ENCODE results near the gene LSAMP.

LSAMP gene

DNA sequence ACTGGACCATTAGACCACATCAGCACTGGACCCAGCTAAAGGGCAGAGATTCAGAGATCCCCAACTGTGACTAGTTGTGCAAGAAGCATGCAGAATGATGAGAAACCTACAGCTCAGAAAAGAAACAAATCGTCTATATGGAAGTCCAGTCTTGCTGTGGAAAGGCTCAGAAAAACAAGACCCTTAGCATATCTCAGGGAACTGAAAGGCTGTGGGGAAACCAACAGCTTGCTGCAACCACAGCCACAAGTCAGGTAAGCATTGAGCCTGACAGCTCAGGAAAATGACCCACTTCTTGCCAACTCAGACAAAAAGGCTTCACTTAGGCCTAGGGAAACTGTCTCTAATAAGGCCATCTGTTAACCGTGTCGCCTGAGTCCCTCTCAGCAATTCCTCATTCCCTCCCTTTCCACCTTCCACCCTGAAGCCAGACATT, 145.6 kb downstream of the LSAMP start:
- no peaks in the 10 kb centered on the region for H3K27me3 Mint-ChIP-seq
- no peak overlapping the region for H3K4me3 Mint-ChIP-seq
- H3K9me3 Mint-ChIP-seq: no peaks in the 10 kb centered on the region
- H3K36me3 Mint-ChIP-seq: no peaks in the 10 kb centered on the region
- H3K27ac Mint-ChIP-seq: no peak overlapping the region
- H3K4me1 Mint-ChIP-seq: no peaks in the 10 kb centered on the region

DNA sequence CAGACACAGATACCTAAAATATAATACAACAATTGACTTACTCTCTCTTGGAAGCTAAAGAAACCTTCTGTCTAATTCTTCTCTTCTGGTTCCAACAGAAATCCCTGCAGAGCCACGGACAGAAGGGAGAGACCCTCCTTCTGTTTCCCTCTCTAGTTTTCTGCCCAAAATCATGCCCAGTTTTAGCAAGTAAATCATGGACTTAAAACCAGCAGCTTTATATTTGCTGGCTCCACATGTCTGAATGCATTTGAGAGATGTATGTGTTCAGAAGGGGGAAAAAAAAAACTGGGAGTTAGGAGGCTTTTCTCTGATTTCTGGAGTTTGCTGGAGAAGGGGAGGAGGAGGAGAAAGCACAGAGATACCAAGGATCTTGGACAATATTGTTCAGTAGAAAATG, 147.1 kb downstream of the LSAMP start:
- H3K9me3 Mint-ChIP-seq: no peaks in the 10 kb centered on the region
- no peaks in the 10 kb centered on the region for H3K27me3 Mint-ChIP-seq
- H3K4me3 Mint-ChIP-seq: no peak overlapping the region
- no peaks in the 10 kb centered on the region for H3K4me1 Mint-ChIP-seq
- no peaks in the 10 kb centered on the region for H3K36me3 Mint-ChIP-seq
- H3K27ac Mint-ChIP-seq: no peak overlapping the region

DNA sequence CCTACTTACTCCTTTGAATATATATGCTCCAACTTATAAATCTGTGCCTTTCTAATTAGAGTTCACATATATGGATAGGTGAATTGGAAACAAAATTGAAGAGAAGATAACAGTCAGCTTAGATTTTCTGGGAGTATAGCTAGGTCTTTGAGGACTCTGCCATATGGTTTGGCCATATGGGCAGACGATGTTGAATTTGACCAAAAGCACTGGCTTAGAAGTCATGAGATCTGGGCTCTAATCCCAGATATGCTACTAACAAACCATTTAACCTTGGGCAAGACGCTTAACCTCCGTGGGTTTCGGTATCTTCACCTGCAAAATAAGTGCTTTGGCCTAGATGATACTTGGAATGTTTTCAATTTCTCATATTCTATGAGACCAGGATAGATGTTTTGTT, 154.1 kb downstream of the LSAMP start:
- Mint-ChIP-seq H3K36me3 (no peaks in the 10 kb centered on the region), H3K4me3 (no peak overlapping the region), H3K4me1 (no peaks in the 10 kb centered on the region), H3K27me3 (no peaks in the 10 kb centered on the region), H3K9me3 (no peaks in the 10 kb centered on the region), H3K27ac (no peak overlapping the region)

DNA sequence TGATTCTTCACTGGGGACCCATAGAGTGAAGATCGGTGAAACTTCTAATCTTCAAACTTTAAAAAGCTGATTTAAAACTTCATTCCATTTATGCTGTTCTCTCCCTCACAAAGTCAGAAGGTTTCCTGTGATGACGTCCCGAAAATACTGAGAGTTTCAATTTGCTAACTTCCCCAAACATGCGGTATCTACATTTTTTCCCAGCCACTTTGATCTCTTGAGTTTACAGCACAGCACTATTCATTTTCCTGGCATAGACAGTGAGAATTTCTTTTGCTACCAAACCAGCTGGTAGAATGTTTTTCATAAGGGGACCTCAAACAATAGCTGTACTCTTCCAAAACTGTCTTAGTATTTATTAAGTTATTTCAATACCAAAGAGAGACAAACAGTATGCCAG, 156.8 kb downstream of the LSAMP start:
- H3K27ac Mint-ChIP-seq: no peak overlapping the region

DNA sequence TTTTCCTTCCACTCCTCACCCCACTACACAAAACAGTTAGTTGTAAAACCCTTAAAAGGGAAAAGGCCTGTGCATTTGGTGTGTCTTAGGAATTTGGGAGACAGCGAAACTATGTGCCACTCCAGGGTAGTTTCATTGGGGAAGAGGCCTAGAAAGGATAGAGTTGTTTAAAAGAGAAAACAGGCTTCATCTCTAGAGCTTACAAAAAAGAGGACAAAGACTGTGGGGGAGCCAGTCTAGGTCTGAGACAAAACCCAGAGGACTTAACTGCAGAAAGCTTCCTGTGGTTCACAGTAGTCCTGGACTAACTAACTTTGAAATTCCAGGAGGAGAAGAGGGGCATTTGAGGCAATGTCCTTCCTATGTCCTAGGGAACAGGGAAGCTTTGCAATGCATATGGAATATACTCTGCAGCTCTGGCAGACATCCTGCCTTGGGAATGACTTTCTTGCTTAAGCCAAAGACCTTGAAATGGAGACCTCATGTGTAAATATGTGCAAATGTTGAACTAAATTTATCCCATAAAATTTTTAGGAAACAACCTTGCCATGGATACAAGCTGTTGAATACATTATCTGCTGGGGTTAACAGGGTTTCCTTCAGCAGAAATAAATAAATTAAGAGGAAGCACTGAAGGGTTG, 159.4 kb downstream of the LSAMP start:
- H3K36me3 Mint-ChIP-seq: no peaks in the 10 kb centered on the region
- H3K27me3 Mint-ChIP-seq: no peaks in the 10 kb centered on the region
- no peak overlapping the region for H3K27ac Mint-ChIP-seq
- no peaks in the 10 kb centered on the region for H3K4me1 Mint-ChIP-seq
- H3K9me3 Mint-ChIP-seq: no peaks in the 10 kb centered on the region
- no peak overlapping the region for H3K4me3 Mint-ChIP-seq

More for the DNA sequence above, 156.8 kb downstream of the LSAMP start:
- Mint-ChIP-seq H3K27me3 (no peaks in the 10 kb centered on the region), H3K4me1 (no peaks in the 10 kb centered on the region), H3K36me3 (no peaks in the 10 kb centered on the region), H3K9me3 (no peaks in the 10 kb centered on the region), H3K4me3 (no peak overlapping the region)

DNA sequence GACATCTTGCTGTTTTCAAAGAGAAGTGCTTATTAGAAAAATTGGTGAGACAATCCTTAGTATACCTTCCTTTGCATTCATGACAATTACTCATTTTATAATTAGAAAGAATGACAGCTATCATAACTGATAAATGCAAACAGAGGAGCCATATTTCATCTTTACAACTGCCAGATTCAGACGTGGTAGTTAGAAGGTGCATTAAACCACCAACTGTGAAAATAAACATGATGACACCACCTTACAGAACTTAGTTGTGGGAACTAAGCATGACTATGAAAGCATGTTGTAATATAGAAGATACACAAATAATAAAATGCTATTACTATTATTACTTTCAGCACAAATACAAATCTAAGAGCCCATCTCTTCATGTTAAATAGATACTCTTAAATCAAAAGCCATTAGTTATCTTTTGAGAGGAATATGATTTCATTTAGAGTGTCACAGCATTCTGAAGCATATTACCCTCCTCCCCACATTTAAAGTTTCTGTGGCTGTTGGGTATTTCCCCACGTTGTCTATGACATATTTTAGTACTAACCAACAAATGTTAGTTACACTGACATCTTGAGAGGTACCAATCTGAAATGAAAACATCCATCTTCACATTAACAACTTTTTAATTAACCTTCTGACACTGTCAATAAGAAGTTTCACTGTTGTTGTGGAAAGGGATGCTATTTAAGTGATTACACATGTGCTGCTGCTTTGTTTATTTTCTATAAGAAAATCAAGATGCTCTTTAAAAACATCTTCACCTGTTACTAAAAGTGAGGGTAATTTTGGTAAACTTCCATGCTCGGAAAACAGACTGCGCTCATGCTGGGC, 163.8 kb downstream of the LSAMP start:
- no peak overlapping the region for H3K27ac Mint-ChIP-seq
- no peaks in the 10 kb centered on the region for H3K36me3 Mint-ChIP-seq
- H3K4me3 Mint-ChIP-seq: no peak overlapping the region
- H3K4me1 Mint-ChIP-seq: no peaks in the 10 kb centered on the region
- no peaks in the 10 kb centered on the region for H3K27me3 Mint-ChIP-seq
- no peaks in the 10 kb centered on the region for H3K9me3 Mint-ChIP-seq

DNA sequence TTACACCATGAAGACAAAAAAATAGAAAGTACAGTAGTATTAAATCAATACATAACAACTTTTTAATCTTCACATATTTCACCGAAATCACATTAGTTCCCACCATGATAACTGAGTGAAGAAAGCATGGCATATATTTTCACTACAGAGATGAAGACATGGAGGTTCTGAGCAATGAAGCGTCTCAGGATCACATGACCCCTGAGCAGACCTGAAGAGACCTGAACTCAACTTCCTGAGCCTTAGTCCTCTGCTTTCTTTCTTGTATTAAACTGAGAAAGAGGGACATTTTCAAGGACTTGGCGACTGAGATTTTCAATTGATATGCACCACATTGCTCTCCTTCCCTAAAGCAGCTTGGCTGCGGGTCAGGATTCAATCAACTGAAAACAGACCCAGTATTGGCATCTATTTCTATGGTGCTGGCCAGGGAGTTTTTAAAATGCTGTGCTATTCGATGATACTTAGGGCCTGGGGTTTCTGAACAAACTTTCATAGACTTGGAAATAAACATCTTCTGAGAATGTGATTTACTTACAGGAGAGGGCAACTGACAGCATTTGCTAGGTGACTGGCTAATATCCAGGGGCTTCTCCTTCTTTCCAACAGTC, 165.1 kb downstream of the LSAMP start:
- no peaks in the 10 kb centered on the region for H3K36me3 Mint-ChIP-seq
- H3K4me1 Mint-ChIP-seq: no peaks in the 10 kb centered on the region
- H3K4me3 Mint-ChIP-seq: no peak overlapping the region
- H3K27ac Mint-ChIP-seq: no peak overlapping the region
- H3K9me3 Mint-ChIP-seq: no peaks in the 10 kb centered on the region
- H3K27me3 Mint-ChIP-seq: no peaks in the 10 kb centered on the region

DNA sequence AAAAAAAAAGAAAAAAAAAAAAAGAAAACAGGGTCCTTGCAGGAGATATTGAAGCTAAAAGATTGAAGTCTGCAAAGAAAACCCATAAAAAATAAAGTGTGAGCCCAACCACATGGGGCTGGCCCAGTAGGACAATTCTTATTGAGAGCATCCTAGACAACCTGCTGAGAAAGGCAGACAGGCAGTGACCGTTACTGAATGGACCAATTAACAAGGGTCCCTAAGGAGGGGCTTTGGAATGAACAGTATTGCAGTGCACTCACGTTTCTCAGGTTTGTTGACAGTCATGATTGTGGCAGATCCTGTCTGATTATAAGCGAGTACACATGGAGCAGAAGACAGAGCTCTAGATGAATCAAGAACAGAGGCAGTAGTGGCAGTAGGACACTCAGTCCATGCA, 168.6 kb downstream of the LSAMP start:
- Mint-ChIP-seq H3K36me3 (no peaks in the 10 kb centered on the region), H3K27me3 (no peaks in the 10 kb centered on the region), H3K27ac (no peak overlapping the region), H3K9me3 (no peaks in the 10 kb centered on the region), H3K4me3 (no peak overlapping the region), H3K4me1 (no peaks in the 10 kb centered on the region)

DNA sequence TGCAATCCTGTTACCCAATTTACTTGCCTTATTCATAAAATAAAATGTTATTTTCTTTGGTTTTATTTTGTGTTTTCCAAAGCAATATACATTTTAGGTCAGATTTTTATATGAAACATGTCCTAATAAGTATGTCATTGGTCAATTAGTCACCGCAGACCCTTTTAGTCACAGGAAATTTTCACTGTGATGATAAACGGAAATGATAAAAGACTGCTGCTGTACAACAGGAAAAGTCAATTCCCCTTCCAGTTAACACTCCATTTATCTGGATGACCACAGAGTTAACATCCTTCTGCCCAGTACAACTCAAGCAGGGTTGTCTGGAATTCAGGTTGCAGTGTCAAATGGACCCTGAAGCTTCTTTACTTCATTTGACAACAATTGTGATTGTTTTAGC, 175.2 kb downstream of the LSAMP start:
- no peaks in the 10 kb centered on the region for H3K36me3 Mint-ChIP-seq
- H3K27me3 Mint-ChIP-seq: no peaks in the 10 kb centered on the region
- H3K9me3 Mint-ChIP-seq: no peaks in the 10 kb centered on the region
- H3K4me1 Mint-ChIP-seq: no peaks in the 10 kb centered on the region
- no peak overlapping the region for H3K4me3 Mint-ChIP-seq
- no peak overlapping the region for H3K27ac Mint-ChIP-seq

DNA sequence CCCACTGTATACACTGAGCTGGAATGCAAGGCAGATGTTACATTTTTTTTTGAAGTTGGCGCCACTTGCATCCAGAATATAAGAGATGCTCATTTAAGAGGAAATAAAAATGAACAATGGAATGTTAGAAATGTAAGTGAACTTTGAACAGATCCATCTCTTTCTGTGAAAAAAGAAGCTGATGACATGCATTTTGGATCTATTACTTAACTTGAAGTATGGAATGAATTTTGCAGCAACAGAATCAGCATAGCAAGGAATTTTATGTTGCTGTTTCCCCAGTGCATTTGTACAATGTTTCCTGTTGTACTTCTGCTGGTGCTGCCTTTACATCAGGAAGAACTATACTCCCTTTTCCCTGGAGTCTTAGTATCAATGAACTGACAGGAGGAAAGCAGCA, 178.2 kb downstream of the LSAMP start:
- Mint-ChIP-seq H3K9me3 (no peaks in the 10 kb centered on the region), H3K36me3 (no peaks in the 10 kb centered on the region), H3K27me3 (no peaks in the 10 kb centered on the region), H3K4me1 (no peaks in the 10 kb centered on the region), H3K27ac (no peak overlapping the region), H3K4me3 (no peak overlapping the region)

DNA sequence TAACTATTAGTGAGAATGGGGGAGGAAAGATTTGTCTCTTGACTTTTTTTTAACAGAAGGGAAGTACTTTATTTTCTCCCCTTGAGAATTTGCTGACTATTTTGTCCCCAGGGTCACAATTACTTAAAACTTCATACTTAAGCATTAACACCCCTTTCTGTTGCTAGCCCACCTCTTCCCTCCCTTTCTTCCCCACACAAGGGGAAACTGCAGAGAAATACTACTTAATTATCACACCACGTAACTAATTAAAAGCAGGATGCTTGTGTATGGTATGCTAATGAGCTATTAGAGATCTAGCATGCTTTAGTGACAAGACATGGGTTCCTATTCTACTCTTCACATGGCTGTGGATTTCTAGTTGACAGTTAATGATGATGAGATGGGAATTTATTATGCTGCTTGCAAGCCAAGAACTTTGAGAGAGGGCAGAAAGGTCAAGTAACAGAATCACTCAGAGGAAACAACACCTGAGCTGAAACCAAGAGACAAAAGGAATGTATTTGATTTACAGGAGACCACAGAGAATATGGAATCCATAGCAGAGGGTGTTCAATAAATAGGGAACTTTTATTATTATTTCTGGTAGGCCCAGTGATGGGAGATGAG, 179.2 kb downstream of the LSAMP start:
- Mint-ChIP-seq H3K9me3 (no peaks in the 10 kb centered on the region), H3K27me3 (no peaks in the 10 kb centered on the region), H3K36me3 (no peaks in the 10 kb centered on the region), H3K27ac (no peak overlapping the region), H3K4me1 (no peaks in the 10 kb centered on the region), H3K4me3 (no peak overlapping the region)

DNA sequence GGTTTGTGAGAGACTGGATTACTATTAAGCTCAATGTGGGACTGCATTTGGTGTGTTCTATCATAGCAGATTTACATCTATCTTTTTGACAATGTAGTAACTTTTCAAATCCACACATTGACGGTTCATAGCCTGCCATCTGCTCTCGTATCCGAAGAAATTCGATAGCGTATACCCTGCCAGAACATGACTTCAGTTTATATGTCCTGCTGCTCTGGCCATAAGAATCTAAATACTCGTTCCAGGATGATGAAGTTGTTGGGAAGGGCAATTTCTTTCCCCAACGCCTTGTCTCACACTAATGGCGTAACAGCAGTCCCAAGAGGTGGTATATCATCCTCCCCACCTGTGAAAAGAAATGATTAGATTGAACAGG, 180.0 kb downstream of the LSAMP start:
- H3K4me3 Mint-ChIP-seq: no peak overlapping the region
- H3K9me3 Mint-ChIP-seq: no peaks in the 10 kb centered on the region
- no peaks in the 10 kb centered on the region for H3K36me3 Mint-ChIP-seq
- no peak overlapping the region for H3K27ac Mint-ChIP-seq
- H3K27me3 Mint-ChIP-seq: no peaks in the 10 kb centered on the region
- no peaks in the 10 kb centered on the region for H3K4me1 Mint-ChIP-seq

DNA sequence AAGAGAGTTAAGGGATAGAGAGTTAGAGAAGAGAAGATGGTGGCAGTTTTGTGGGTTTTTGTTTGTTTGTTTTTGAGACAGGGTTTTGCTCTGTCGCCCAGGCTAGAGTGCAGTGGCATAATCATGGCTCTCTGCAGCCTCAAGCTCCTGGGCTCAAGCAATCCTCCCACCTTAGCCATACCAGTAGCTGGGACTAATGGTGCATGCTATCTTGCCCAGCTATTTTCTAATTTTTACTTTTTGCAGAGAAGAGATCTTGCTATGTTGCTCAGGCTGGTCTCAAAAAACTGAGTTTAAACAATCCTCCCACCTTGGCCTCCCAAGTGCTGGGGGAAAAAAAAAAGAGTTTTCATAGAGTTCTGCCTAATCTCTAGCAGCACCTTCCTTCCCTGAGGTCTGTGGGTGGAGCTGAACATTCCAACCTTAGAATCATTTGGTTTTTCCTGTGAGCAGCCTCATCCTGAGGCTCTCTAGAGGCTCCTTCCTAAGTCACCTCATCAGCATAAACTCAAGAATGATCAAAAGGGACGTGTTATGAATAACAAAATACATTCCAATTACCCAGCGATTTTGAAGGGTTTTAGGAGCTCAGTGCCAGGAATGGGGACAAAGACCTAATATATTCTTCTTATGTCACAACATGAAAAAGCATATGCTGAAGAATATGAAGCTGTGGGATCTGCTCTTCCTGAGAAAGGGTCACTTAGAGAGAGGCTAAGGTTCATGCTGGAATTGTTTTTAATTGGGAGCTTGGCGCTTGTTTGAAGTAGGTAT, 180.6 kb downstream of the LSAMP start:
- Mint-ChIP-seq H3K27ac (no peak overlapping the region), H3K36me3 (no peaks in the 10 kb centered on the region), H3K4me3 (no peak overlapping the region), H3K9me3 (no peaks in the 10 kb centered on the region), H3K4me1 (no peaks in the 10 kb centered on the region), H3K27me3 (no peaks in the 10 kb centered on the region)

DNA sequence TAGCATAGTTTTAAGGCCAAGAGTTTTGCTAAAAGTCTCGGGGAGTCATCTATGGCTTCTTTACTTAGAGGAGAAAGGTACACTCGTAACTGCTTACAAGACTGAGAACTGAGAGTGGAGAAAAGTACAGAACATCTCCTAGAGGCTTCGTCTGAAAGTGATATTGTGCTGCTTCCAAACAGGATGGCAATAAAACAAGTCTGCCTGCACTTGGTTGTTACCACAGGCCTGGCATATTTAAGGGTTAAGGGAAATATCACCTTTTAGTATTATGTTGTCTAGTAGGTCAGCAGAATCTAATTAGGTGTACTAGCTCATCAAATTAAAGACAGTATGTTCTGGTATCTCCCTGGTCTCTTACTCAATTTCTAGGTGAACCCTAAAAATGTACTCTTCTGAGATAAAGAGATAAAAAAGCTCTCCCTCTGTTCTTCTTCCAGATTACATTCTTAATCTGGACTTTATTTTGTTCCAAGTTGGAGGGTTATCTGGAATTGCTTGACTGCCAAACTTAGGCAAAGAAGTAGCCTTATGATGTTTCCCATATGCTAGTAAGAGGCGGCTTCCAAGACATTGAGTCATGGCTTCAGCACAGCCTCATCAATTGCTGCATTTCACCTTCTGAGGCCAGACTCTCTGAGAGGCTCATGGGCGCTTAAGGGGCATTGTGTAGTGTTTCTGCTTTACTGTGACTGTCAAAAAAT, 181.3 kb downstream of the LSAMP start:
- Mint-ChIP-seq H3K4me3 (no peak overlapping the region), H3K9me3 (no peaks in the 10 kb centered on the region), H3K27me3 (no peaks in the 10 kb centered on the region), H3K4me1 (no peaks in the 10 kb centered on the region), H3K36me3 (no peaks in the 10 kb centered on the region), H3K27ac (no peak overlapping the region)

DNA sequence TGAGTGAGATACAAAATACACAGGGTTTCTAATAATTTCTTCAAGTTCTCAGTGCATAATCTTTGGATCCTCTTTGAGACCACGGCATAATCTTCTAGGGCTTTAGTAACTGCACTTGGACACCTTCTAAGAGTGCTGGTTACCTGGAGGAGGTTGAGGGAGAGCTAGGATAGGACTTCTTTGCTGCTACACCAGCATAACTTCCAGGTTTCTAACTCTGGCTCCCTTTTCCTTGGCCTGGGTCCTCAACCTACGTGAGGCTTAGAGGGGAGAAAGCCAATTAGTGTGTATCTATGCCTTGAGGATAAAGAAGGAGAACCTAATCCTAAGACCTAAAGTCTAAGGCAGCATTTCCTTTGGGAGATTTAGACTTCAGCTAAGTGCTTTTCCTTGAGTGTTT, 184.8 kb downstream of the LSAMP start:
- H3K27ac Mint-ChIP-seq: no peak overlapping the region
- no peaks in the 10 kb centered on the region for H3K27me3 Mint-ChIP-seq
- no peaks in the 10 kb centered on the region for H3K4me1 Mint-ChIP-seq
- no peak overlapping the region for H3K4me3 Mint-ChIP-seq
- H3K36me3 Mint-ChIP-seq: no peaks in the 10 kb centered on the region
- no peaks in the 10 kb centered on the region for H3K9me3 Mint-ChIP-seq
